CD4-positive, alpha-beta memory T cell (primary cell): Measurements from ENCODE around the gene WBP4. TPM values are rescaled to one million over a fixed set of nuclear protein-coding genes. Genes with fewer than 3 reads are reported as not detected.
A peak's percentile ranks its signal among the peaks of the same experiment; 100 is the strongest.

ENCODE experiments used
- CTCF ChIA-PET: fragments of 350-600 bp; sonication (Branson Sonifier 250); formaldehyde crosslinking; loops from one replicate; lab custom pipeline; 2021; ENCODE audit warnings: inconsistent platforms; ENCODE audit not compliant: partially characterized antibody; lab: Charles Lee
- POLR2A ChIA-PET: fragments of 350-600 bp; sonication (Branson Sonifier 250); formaldehyde crosslinking; loops from one replicate; lab custom pipeline; 2021; ENCODE audit not compliant: partially characterized antibody; lab: Charles Lee
- DNase-seq, 5 donors: peaks; one replicate each; pipeline versions ENCODE4 v3.0.0 to v3.0.0-alpha.2; 2020 to 2022; ENCODE audit warnings: mixed read lengths in 1 of 5
- H3K27ac ChIP-seq: one replicate; pipeline ENCODE4 v1.7.0; 2013; ENCODE audit warnings: low read depth, low read length
- H3K27me3 ChIP-seq: 2 replicates; pipeline ENCODE4 v1.7.0; 2013; ENCODE audit warnings: mild to moderate bottlenecking, low read length, moderate library complexity; ENCODE audit not compliant: insufficient read depth
- H3K36me3 ChIP-seq: 2 replicates; pipeline ENCODE4 v1.7.0; 2013; ENCODE audit warnings: mild to moderate bottlenecking, low read length, moderate library complexity; ENCODE audit not compliant: insufficient read depth
- H3K4me1 ChIP-seq: 2 replicates; pipeline ENCODE4 v1.7.0; 2013; ENCODE audit warnings: mild to moderate bottlenecking, low read length, moderate library complexity; ENCODE audit not compliant: insufficient read depth
- H3K4me3 ChIP-seq, 2 donors: one replicate each; pipeline ENCODE4 v1.7.0; 2013; ENCODE audit warnings: low read length in 2 of 2, mild to moderate bottlenecking in 1 of 2
- H3K9me3 ChIP-seq, 2 donors: one replicate each; pipeline ENCODE4 v1.7.0; 2013; ENCODE audit warnings: low read length in 2 of 2, control low read depth in 1 of 2; ENCODE audit not compliant: control insufficient read depth in 1 of 2
- H3K27ac Mint-ChIP-seq, 7 donors: one replicate each; pipeline ENCODE4 v1.8.0; 2020 to 2021; ENCODE audit warnings: mixed read lengths in 7 of 7, mild to moderate bottlenecking in 6 of 7, inconsistent platforms in 3 of 7, moderate library complexity in 3 of 7
- H3K27me3 Mint-ChIP-seq, 2 donors: one replicate each; pipeline ENCODE4 v1.8.0; 2020 to 2021; ENCODE audit warnings: mixed read lengths in 2 of 2
- H3K36me3 Mint-ChIP-seq, 2 donors: one replicate each; pipeline ENCODE4 v1.8.0; 2020 to 2021; ENCODE audit warnings: mixed read lengths in 2 of 2, inconsistent platforms in 1 of 2, mild to moderate bottlenecking in 1 of 2
- H3K4me1 Mint-ChIP-seq, 4 donors: one replicate each; pipeline ENCODE4 v1.8.0; 2020 to 2021; ENCODE audit warnings: mixed read lengths in 4 of 4, mild to moderate bottlenecking in 1 of 4
- H3K4me3 Mint-ChIP-seq, 8 donors: one replicate each; pipeline ENCODE4 v1.8.0; 2020 to 2021; ENCODE audit warnings: mixed read lengths in 8 of 8, mild to moderate bottlenecking in 7 of 8, moderate library complexity in 6 of 8, inconsistent platforms in 3 of 8
- H3K9me3 Mint-ChIP-seq, 8 donors: one replicate each; pipeline ENCODE4 v1.8.0; 2020 to 2021; ENCODE audit warnings: mixed read lengths in 8 of 8, mild to moderate bottlenecking in 5 of 8, inconsistent platforms in 3 of 8, moderate library complexity in 1 of 8
- intact Hi-C: fragments of 100-400 bp; cut with micrococcal nuclease; formaldehyde crosslinking; loops from one replicate; pipeline ENCODE4 v1.15.1; 2023
- polyA plus RNA-seq, 2 donors: library from polyadenylated mRNA; unstranded; fragments of 300-500 nt; fragmentation: Illumina TruSeq; gene quantifications; one replicate each; pipeline ENCODE4 v1.2.3, GENCODE V29; 2021
- total RNA-seq, 2 experiments: library from RNA; stranded (reverse); gene quantifications; one replicate each; pipeline ENCODE4 v1.2.3, GENCODE V29; 2021

WBP4 gene
- total and polyA plus RNA-seq, 4 experiments from 2014 or later, result 1.9 to 9.1 (median 6.2) TPM

DNA sequence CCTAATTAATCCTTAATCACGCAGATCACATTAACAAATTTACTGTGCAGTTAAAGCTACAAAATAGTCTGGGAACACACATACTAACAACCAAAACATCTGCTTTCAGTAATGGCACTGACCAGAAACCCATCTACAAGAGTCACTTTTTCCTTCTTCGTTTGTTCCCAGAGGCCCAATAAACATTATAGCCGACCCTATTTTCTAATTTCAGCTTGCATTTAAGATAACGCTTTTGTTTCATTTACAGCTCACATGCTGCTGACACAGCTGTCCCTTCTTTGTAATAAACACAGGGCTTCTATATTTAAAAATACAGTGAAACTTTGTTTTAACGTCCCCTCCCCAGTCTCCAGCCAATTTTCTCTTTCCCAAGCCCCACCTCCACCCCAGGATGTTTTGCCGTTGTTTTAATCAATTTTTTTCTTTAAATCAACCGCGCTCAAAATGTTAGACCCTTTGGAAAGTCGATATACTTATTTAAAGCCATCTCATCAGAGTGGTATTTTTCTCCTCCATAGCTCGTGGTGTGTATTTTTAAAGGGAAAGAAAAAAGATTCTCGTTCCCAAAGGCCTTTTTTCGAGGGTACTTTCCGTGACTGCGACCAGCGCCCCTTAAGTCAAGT lies 1.7 kb upstream of the WBP4 start:
- Histone ChIP-seq H3K4me3 (peak overlapping the region; percentile 92 to 99), H3K4me1 (peaks cover 49% of the 10 kb centered on the region), H3K27me3 (no peaks in the 10 kb centered on the region), H3K27ac (peak overlapping the region; percentile 81), H3K36me3 (no peaks in the 10 kb centered on the region), H3K9me3 (no peaks in the 10 kb centered on the region)
- peaks cover 36 to 82% (median 48%) of the 10 kb centered on the region in 4 donors for H3K4me1 Mint-ChIP-seq
- no peak for DNase-seq
- peaks cover 0 to 29% of the 10 kb centered on the region in 2 donors for H3K36me3 Mint-ChIP-seq
- ChIA-PET POLR2A (interaction anchor here (0.7 to 6.8 kb wide), 11 partner anchors 10 to 212 kb away, joined by 3 to 104 read pairs (median 8); partner anchors contain the start of gene ELF1), CTCF (interaction anchor here (0.6 to 5.4 kb wide), 10 partner anchors 13 to 457 kb away, joined by 3 to 29 read pairs (median 4); partner anchors contain the start of gene ELF1)
- peak overlapping the region; percentile 97 to 100 (median 100) for H3K4me3 Mint-ChIP-seq
- intact Hi-C loops, result loop anchor here (1.0 to 5.0 kb wide), 5 partner anchors 79 to 1213 kb away; partner anchors contain the start of genes AKAP11, DGKH, NAA16 and RGCC
- peaks cover 2 to 5% of the 10 kb centered on the region in 2 donors for H3K27me3 Mint-ChIP-seq
- peak overlapping the region; percentile 68 to 100 (median 93) for H3K27ac Mint-ChIP-seq
- H3K9me3 Mint-ChIP-seq, result peaks cover 0 to 15% (median 0%) of the 10 kb centered on the region in 8 donors

- peak in 1 of 5 donors; percentile 78 for DNase-seq
- CTCF ChIA-PET, result interaction anchor here (0.8 to 5.4 kb wide), 18 partner anchors 12 to 593 kb away, joined by 3 to 29 read pairs (median 4); partner anchors contain the start of genes ELF1, KBTBD6 and KBTBD7
- H3K27ac ChIP-seq, result peak overlapping the region; percentile 81
- POLR2A ChIA-PET, result interaction anchor here (0.7 to 6.8 kb wide), 29 partner anchors 11 to 1211 kb away, joined by 3 to 104 read pairs (median 5); partner anchors contain the start of genes AKAP11, ELF1, KBTBD6 and SLC25A15
- H3K4me1 Mint-ChIP-seq, result peaks cover 31 to 82% (median 43%) of the 10 kb centered on the region in 4 donors
- intact Hi-C loops, result loop anchor here (1.0 to 5.0 kb wide), 5 partner anchors 80 to 1212 kb away; partner anchors contain the start of genes AKAP11, DGKH, NAA16 and RGCC
- peaks cover 2 to 5% of the 10 kb centered on the region in 2 donors for H3K27me3 Mint-ChIP-seq
- peaks cover 4 to 33% of the 10 kb centered on the region in 2 donors for H3K36me3 Mint-ChIP-seq
- H3K4me1 ChIP-seq, result peaks cover 43% of the 10 kb centered on the region
- H3K9me3 Mint-ChIP-seq, result peaks cover 0 to 15% (median 0%) of the 10 kb centered on the region in 8 donors
- H3K27me3 ChIP-seq, result no peaks in the 10 kb centered on the region
- peak overlapping the region; percentile 92 to 99 for H3K4me3 ChIP-seq
- peak overlapping the region; percentile 97 to 100 (median 100) for H3K4me3 Mint-ChIP-seq
- no peaks in the 10 kb centered on the region for H3K9me3 ChIP-seq
- no peaks in the 10 kb centered on the region for H3K36me3 ChIP-seq
- H3K27ac Mint-ChIP-seq, result peak overlapping the region; percentile 99 to 100 (median 99)
Measured at GRCh38 chr13:41060082-41060723, 1.1 kb upstream of the WBP4 start.

DNA sequence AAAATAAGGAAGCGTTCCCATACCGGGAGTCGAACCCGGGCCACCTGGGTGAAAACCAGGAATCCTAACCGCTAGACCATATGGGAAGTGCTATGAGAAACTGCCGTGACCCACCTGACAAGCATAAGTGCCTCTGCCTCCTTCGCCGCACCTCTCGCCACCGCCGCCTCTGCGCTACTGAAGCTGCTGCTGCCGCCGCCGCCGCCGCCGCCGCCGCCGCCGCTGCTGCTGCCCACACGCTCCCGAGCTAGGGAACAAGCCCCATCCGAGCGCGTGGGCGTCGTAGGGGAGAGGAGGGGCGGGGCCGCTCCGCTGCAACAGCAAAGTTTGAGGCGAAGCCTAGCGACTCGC lies 610 bp upstream of the WBP4 start:
- Mint-ChIP-seq H3K36me3 (peaks cover 9 to 38% of the 10 kb centered on the region in 2 donors), H3K4me1 (peaks cover 28 to 80% (median 41%) of the 10 kb centered on the region in 4 donors), H3K27ac (peak overlapping the region; percentile 99 to 100 (median 99)), H3K4me3 (peak overlapping the region; percentile 97 to 100 (median 100)), H3K27me3 (peaks cover 2 to 5% of the 10 kb centered on the region in 2 donors), H3K9me3 (peaks cover 0 to 15% (median 0%) of the 10 kb centered on the region in 8 donors)
- Histone ChIP-seq H3K4me1 (peaks cover 42% of the 10 kb centered on the region), H3K9me3 (no peaks in the 10 kb centered on the region), H3K36me3 (peaks cover 5% of the 10 kb centered on the region), H3K27me3 (no peaks in the 10 kb centered on the region), H3K4me3 (peak overlapping the region; percentile 92 to 99), H3K27ac (peak overlapping the region; percentile 81)
- peak in 4 of 5 donors; percentile 83 to 91 (median 86) for DNase-seq
- ChIA-PET POLR2A (interaction anchor here (0.7 to 6.8 kb wide), 34 partner anchors 11 to 1211 kb away, joined by 3 to 104 read pairs (median 4); partner anchors contain the start of genes AKAP11, ELF1, KBTBD6 and SLC25A15), CTCF (interaction anchor here (0.7 to 5.4 kb wide), 19 partner anchors 8 to 593 kb away, joined by 3 to 29 read pairs (median 4); partner anchors contain the start of genes ELF1, KBTBD6 and KBTBD7)
- intact Hi-C loops, result loop anchor here (1.0 to 5.0 kb wide), 10 partner anchors 41 to 1212 kb away; partner anchors contain the start of genes AKAP11, DGKH, ELF1 and KBTBD6

DNA sequence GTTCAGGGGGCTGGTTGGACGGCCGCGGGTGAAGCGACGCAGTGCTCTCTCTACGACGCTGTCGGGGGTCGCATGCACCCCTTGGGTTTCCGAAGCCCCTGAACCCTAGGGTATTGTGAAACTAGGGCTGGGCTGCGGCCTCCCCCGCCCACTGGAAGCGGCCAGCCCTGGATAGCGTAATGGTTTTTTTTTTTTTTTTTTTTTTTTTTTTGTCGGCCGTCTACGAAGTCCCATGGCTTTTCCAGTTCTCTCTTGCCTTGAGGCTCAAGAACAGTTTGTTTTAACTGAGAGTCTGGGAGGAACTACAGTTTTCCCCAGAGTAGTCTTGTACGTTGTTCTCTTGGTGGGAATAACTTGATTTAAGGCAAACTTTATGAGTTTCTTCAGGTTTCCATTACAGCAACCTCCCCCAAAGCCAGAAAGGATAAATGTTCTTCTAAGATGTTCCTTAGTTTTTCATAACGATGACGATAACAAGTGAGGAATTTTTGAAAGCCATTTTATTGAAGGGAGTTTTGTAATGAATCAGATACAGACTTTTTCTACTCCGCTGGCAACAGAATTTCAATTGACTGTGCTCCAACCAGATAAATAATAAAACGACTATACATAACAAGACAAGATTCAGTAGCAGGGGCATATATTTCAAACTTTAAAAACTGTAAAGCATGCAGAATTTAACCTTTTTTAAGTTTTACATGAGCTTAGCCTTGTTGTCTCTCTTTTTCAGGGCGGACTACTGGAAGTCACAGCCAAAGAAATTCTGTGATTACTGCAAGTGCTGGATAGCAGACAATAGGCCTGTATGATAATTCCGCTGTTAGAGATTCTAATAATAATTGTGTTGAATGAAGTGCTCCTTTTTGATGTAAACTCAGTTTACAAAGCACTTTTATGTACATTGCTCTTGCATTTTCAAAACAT lies 867 bp downstream of the WBP4 start:
- no peaks in the 10 kb centered on the region for H3K9me3 ChIP-seq
- Mint-ChIP-seq H3K36me3 (peaks cover 17 to 43% of the 10 kb centered on the region in 2 donors), H3K4me1 (peaks cover 25 to 68% (median 33%) of the 10 kb centered on the region in 4 donors), H3K27ac (peak overlapping the region; percentile 99 to 100 (median 99)), H3K9me3 (peaks cover 0 to 15% (median 0%) of the 10 kb centered on the region in 8 donors), H3K27me3 (peaks cover 2 to 5% of the 10 kb centered on the region in 2 donors), H3K4me3 (peak overlapping the region; percentile 97 to 100 (median 100))
- intact Hi-C loops, result loop anchor here (1.0 to 5.0 kb wide), 9 partner anchors 43 to 1210 kb away; partner anchors contain the start of genes AKAP11, DGKH, ELF1 and KBTBD6
- peaks cover 42% of the 10 kb centered on the region for H3K4me1 ChIP-seq
- peak overlapping the region; percentile 81 for H3K27ac ChIP-seq
- ChIA-PET CTCF (interaction anchor here (1.3 to 5.4 kb wide), 6 partner anchors 10 to 141 kb away, joined by 3 to 29 read pairs (median 10); partner anchors contain the start of gene ELF1), POLR2A (interaction anchor here (0.6 to 6.8 kb wide), 11 partner anchors 45 to 464 kb away, joined by 3 to 104 read pairs (median 7); partner anchors contain the start of genes ELF1 and KBTBD6)
- H3K36me3 ChIP-seq, result peaks cover 17% of the 10 kb centered on the region
- no peaks in the 10 kb centered on the region for H3K27me3 ChIP-seq
- no peak for DNase-seq
- peak overlapping the region; percentile 92 to 99 for H3K4me3 ChIP-seq

GRCh38 chr13:41064493-41064892 lies 3.2 kb downstream of the WBP4 start:
- peaks cover 31 to 57% of the 10 kb centered on the region in 2 donors for H3K36me3 Mint-ChIP-seq
- CTCF ChIA-PET, result interaction anchor here (1.0 to 1.7 kb wide), 2 partner anchors 9 to 11 kb away, joined by 3 to 6 read pairs; no protein-coding TSS in a partner anchor
- POLR2A ChIA-PET, result interaction anchor here (6.8 kb wide), 1 partner anchor 47 kb away, joined by 104 read pairs; the partner anchor contains the start of gene ELF1

More at GRCh38 chr13:41064493-41064892, 3.2 kb downstream of the WBP4 start:
- no peaks in the 10 kb centered on the region for H3K9me3 ChIP-seq
- H3K27me3 Mint-ChIP-seq, result peaks cover 2 to 5% of the 10 kb centered on the region in 2 donors
- peaks cover 0 to 15% (median 0%) of the 10 kb centered on the region in 8 donors for H3K9me3 Mint-ChIP-seq
- H3K4me3 Mint-ChIP-seq, result no peak overlapping the region
- no peak overlapping the region for H3K27ac ChIP-seq
- H3K36me3 ChIP-seq, result peaks cover 32% of the 10 kb centered on the region
- DNase-seq, result no peak
- peak overlapping the region in 1 of 7 donors; percentile 100 for H3K27ac Mint-ChIP-seq
- intact Hi-C loops, result loop anchor here (5.0 kb wide), 4 partner anchors 248 to 1208 kb away; partner anchors contain the start of genes AKAP11, DGKH, NAA16 and RGCC
- H3K4me1 Mint-ChIP-seq, result peaks cover 13 to 56% (median 18%) of the 10 kb centered on the region in 4 donors
- H3K27me3 ChIP-seq, result no peaks in the 10 kb centered on the region
- no peak overlapping the region for H3K4me3 ChIP-seq
- H3K4me1 ChIP-seq, result peaks cover 27% of the 10 kb centered on the region
